B cell (primary cell): ENCODE results near the gene CCL25. TPM values are rescaled to one million over a fixed set of nuclear protein-coding genes. Genes with fewer than 3 reads are reported as not detected.

Experiments used
- ATAC-seq: fragments of 200-7000 bp; cut with Tn5 transposase; one replicate; pipeline ENCODE4 v1.10.0; 2021; ENCODE audit warnings: low read depth, mild to moderate bottlenecking, moderate number of reproducible peaks, moderate library complexity
- CTCF ChIA-PET: fragments of 350-600 bp; sonication (Branson Sonifier 250); formaldehyde crosslinking; loops from one replicate; lab custom pipeline; 2021; ENCODE audit warnings: antibody characterized with exemption, inconsistent platforms; lab: Charles Lee
- POLR2A ChIA-PET: fragments of 350-600 bp; sonication (Branson Sonifier 250); formaldehyde crosslinking; loops from one replicate; lab custom pipeline; 2021; ENCODE audit warnings: antibody characterized with exemption; lab: Charles Lee
- DNase-seq: peaks from one replicate; pipeline ENCODE4 v3.0.0; 2013
- H2AFZ ChIP-seq: 2 replicates; pipeline ENCODE4 v1.6.1; 2012; ENCODE audit warnings: mild to moderate bottlenecking, low read depth, low read length; ENCODE audit not compliant: insufficient read depth, poor library complexity, severe bottlenecking
- H3K27ac ChIP-seq, 2 donors: 1 replicate in 1 of 2; 2 replicates in 1 of 2; pipeline ENCODE4 v1.5.1; 2012 to 2013; ENCODE audit warnings: low read length in 2 of 2, mild to moderate bottlenecking in 2 of 2, moderate library complexity in 1 of 2
- H3K27me3 ChIP-seq, 4 experiments: fragments of 200-600 bp in 1 of 4; sonication (generic) in 1 of 4; replicated peaks in 1 of 4; 1 replicate in 2 of 4; 2 replicates in 2 of 4; pipeline versions ENCODE4 v1.6.1 to v1.7.0; 2013 to 2016; ENCODE audit warnings: low read length in 3 of 4, mild to moderate bottlenecking in 2 of 4, mixed read lengths in 1 of 4, moderate library complexity in 1 of 4; ENCODE audit not compliant: insufficient read depth in 4 of 4, control insufficient read depth in 3 of 4; ENCODE audit errors: control extremely low read depth in 1 of 4
- H3K36me3 ChIP-seq, 2 experiments: replicated peaks in 1 of 2; 1 replicate in 1 of 2; 2 replicates in 1 of 2; pipeline versions ENCODE4 v1.6.1 to v1.7.1; 2013; ENCODE audit warnings: low read length in 1 of 2; ENCODE audit not compliant: insufficient read depth in 2 of 2, control insufficient read depth in 1 of 2; ENCODE audit errors: control extremely low read depth in 1 of 2, extremely low read depth in 1 of 2
- H3K4me1 ChIP-seq, 2 donors: fragments of 200-600 bp in 1 of 2; sonication (generic) in 1 of 2; 1 replicate in 1 of 2; 2 replicates in 1 of 2; pipeline versions ENCODE4 v1.5.1 to v1.6.1; 2013 to 2017; ENCODE audit warnings: low read length in 2 of 2; ENCODE audit not compliant: control insufficient read depth in 2 of 2, insufficient read depth in 2 of 2
- H3K4me2 ChIP-seq: replicated peaks from 2 replicates; pipeline ENCODE3; 2012; ENCODE audit warnings: mild to moderate bottlenecking, low read depth, low read length; ENCODE audit not compliant: poor library complexity, severe bottlenecking
- H3K4me3 ChIP-seq, 5 experiments: fragments of 200-600 bp in 1 of 5; sonication (generic) in 1 of 5; 1 replicate in 3 of 5; 2 replicates in 2 of 5; pipeline versions ENCODE4 v1.5.1 to v1.7.0; 2011 to 2016; ENCODE audit warnings: low read length in 4 of 5, mild to moderate bottlenecking in 4 of 5, low read depth in 2 of 5, control low read depth in 1 of 5, moderate library complexity in 1 of 5; ENCODE audit not compliant: insufficient read depth in 1 of 5; ENCODE audit errors: control extremely low read depth in 1 of 5, extremely low read depth in 1 of 5
- H3K79me2 ChIP-seq: fragments of 200-600 bp; sonication (generic); one replicate; pipeline ENCODE4 v1.6.0; 2016; ENCODE audit warnings: low read length; ENCODE audit not compliant: control insufficient read depth, insufficient read depth
- H3K9ac ChIP-seq: fragments of 200-600 bp; sonication (generic); 2 replicates; pipeline ENCODE4 v1.6.1; 2017; ENCODE audit warnings: mild to moderate bottlenecking, low read length, moderate library complexity
- H3K9me3 ChIP-seq, 3 donors: one replicate each; pipeline versions ENCODE4 v1.6.1 to v1.7.1; 2013; ENCODE audit warnings: low read length in 2 of 3; ENCODE audit not compliant: control insufficient read depth in 2 of 3, insufficient read depth in 1 of 3; ENCODE audit errors: control extremely low read depth in 1 of 3
- H4K20me1 ChIP-seq: 2 replicates; pipeline ENCODE4 v1.6.0; 2012; ENCODE audit warnings: mild to moderate bottlenecking, low read length; ENCODE audit not compliant: insufficient read depth, control insufficient read depth, poor library complexity, severe bottlenecking
- H3K27ac Mint-ChIP-seq: one replicate; pipeline ENCODE4 v1.8.0; 2021; ENCODE audit warnings: mixed read lengths
- H3K27me3 Mint-ChIP-seq: one replicate; pipeline ENCODE4 v1.8.0; 2021; ENCODE audit warnings: mixed read lengths
- H3K4me1 Mint-ChIP-seq: one replicate; pipeline ENCODE4 v1.8.0; 2021; ENCODE audit warnings: mixed read lengths
- H3K4me3 Mint-ChIP-seq: one replicate; pipeline ENCODE4 v1.8.0; 2021; ENCODE audit warnings: mixed read lengths
- H3K9me3 Mint-ChIP-seq: one replicate; pipeline ENCODE4 v1.8.0; 2022; ENCODE audit warnings: mixed read lengths; ENCODE audit not compliant: insufficient read depth
- CTCF ChIP-seq: fragments of 200-600 bp; IDR thresholded peaks from one replicate; pipeline ENCODE4 v1.8.0; 2022; ENCODE audit warnings: antibody characterized with exemption, mild to moderate bottlenecking
- EZH2 ChIP-seq: IDR thresholded peaks from 2 replicates; pipeline ENCODE4 v1.6.1; 2012; ENCODE audit warnings: borderline replicate concordance, low read depth, mild to moderate bottlenecking, moderate library complexity, low read length; ENCODE audit not compliant: insufficient read depth, poor library complexity, severe bottlenecking
- WGBS: methylation state at CpG from one replicate; pipeline ENCODE4 v1.1.5; 2013; ENCODE audit warnings: missing lambda C conversion rate; ENCODE audit not compliant: insufficient coverage; 5-methylcytosine and 5-hydroxymethylcytosine counted together
- intact Hi-C: fragments of 100-400 bp; cut with micrococcal nuclease; formaldehyde crosslinking; loops from one replicate; pipeline ENCODE4 v1.10.0; 2022
- polyA plus RNA-seq: library from polyadenylated mRNA; depleted of rRNA; stranded (reverse); fragments of >200 nt; gene quantifications from 2 replicates; pipeline ENCODE4 v1.2.3, GENCODE V29; 2012
- total RNA-seq, 2 donors: library from RNA; stranded (reverse); fragments of 120-200 nt in 1 of 2; gene quantifications; 1 replicate in 1 of 2; 2 replicates in 1 of 2; pipeline versions ENCODE4 v1.2.3 to v1.2.4, GENCODE V29; 2013 to 2022

The CCL25 gene
- total and polyA plus RNA-seq, 2 donors (not counting 1 experiment from before 2014, with no cell fraction given), result 0.28 TPM; not detected in 1

- H3K27ac Mint-ChIP-seq, result no peak overlapping the region
- H4K20me1 ChIP-seq, result no peaks in the 10 kb centered on the region
- DNase-seq (no peak), ATAC-seq (no peak)
- TF ChIP-seq EZH2 (no peak), CTCF (no peak)
- H3K27me3 ChIP-seq, result peaks cover 0 to 6% (median 0%) of the 10 kb centered on the region in 4 experiments
- no peak overlapping the region for H3K27ac ChIP-seq
- H3K4me1 Mint-ChIP-seq, result no peaks in the 10 kb centered on the region
- peaks cover 3% of the 10 kb centered on the region for H3K9me3 Mint-ChIP-seq
- H3K9ac ChIP-seq, result no peak overlapping the region
- H3K79me2 ChIP-seq, result no peaks in the 10 kb centered on the region
- CTCF ChIA-PET, result no interaction called here
- H3K4me3 ChIP-seq, result no peak overlapping the region
- POLR2A ChIA-PET, result no interaction called here
- no peak overlapping the region for H3K4me3 Mint-ChIP-seq
- H3K9me3 ChIP-seq, result peaks cover 0 to 44% (median 29%) of the 10 kb centered on the region in 3 donors
- H3K4me1 ChIP-seq, result no peaks in the 10 kb centered on the region
- intact Hi-C loops, result no loop called here
- H3K4me2 ChIP-seq, result no peak overlapping the region
- peaks cover 8% of the 10 kb centered on the region for H3K27me3 Mint-ChIP-seq
- WGBS, result 97% methylated on average over 5 of the region's 10 CpGs
- H3K36me3 ChIP-seq, result no peaks in the 10 kb centered on the region
- no peak overlapping the region for H2AFZ ChIP-seq
Measured at GRCh38 chr19:8097198-8097597, 44.6 kb downstream of the CCL25 start.

GRCh38 chr19:8097681-8098567 lies 45.4 kb downstream of the CCL25 start:
- no peak overlapping the region for H3K4me3 ChIP-seq
- H3K9ac ChIP-seq, result no peak overlapping the region
- peaks cover 0 to 44% (median 29%) of the 10 kb centered on the region in 3 donors for H3K9me3 ChIP-seq
- Mint-ChIP-seq H3K27me3 (peaks cover 12% of the 10 kb centered on the region), H3K27ac (no peak overlapping the region), H3K4me1 (no peaks in the 10 kb centered on the region), H3K4me3 (no peak overlapping the region), H3K9me3 (peaks cover 3% of the 10 kb centered on the region)
- H3K4me2 ChIP-seq, result no peak overlapping the region
- H2AFZ ChIP-seq, result no peak overlapping the region
- intact Hi-C loops, result no loop called here
- no peaks in the 10 kb centered on the region for H3K36me3 ChIP-seq
- H3K27me3 ChIP-seq, result peaks cover 0 to 6% (median 0%) of the 10 kb centered on the region in 4 experiments
- ATAC-seq, result no peak
- no peak for TF ChIP-seq EZH2
- no peak for TF ChIP-seq CTCF
- H3K4me1 ChIP-seq, result no peaks in the 10 kb centered on the region
- POLR2A ChIA-PET, result no interaction called here
- H3K79me2 ChIP-seq, result no peaks in the 10 kb centered on the region
- DNase-seq, result no peak
- WGBS, result 91% methylated on average over 4 of the region's 5 CpGs
- no peak overlapping the region for H3K27ac ChIP-seq
- CTCF ChIA-PET, result no interaction called here
- no peaks in the 10 kb centered on the region for H4K20me1 ChIP-seq
